Karpas-422 (cell line): ENCODE measurements around the gene POLR2I. TPM values are rescaled to one million over a fixed set of nuclear protein-coding genes. Genes with fewer than 3 reads are reported as not detected.

Experiments used
- DNase-seq: peaks from one replicate; pipeline ENCODE4 v3.0.0-alpha.2; 2015
- H2AFZ ChIP-seq: fragments of 200-600 bp; sonication (generic); 2 replicates; pipeline ENCODE4 v1.6.1; 2014; ENCODE audit warnings: antibody characterized with exemption, low read length, mixed read lengths
- H3K27ac ChIP-seq: fragments of 200-600 bp; sonication (generic); 2 replicates; pipeline ENCODE4 v1.5.1; 2014; ENCODE audit warnings: mild to moderate bottlenecking, low read length, moderate library complexity
- H3K27me3 ChIP-seq: fragments of 200-600 bp; sonication (generic); 2 replicates; pipeline ENCODE4 v1.6.1; 2014; ENCODE audit warnings: low read length, mixed read lengths
- H3K36me3 ChIP-seq: fragments of 200-600 bp; sonication (generic); 2 replicates; pipeline ENCODE4 v1.6.1; 2014; ENCODE audit warnings: low read length, mixed read lengths; ENCODE audit not compliant: insufficient read depth
- H3K4me1 ChIP-seq: fragments of 200-600 bp; sonication (generic); 2 replicates; pipeline ENCODE4 v1.6.1; 2014; ENCODE audit warnings: mild to moderate bottlenecking, low read length, mixed read lengths
- H3K4me2 ChIP-seq: fragments of 200-600 bp; sonication (generic); 2 replicates; pipeline ENCODE4 v1.6.1; 2014; ENCODE audit warnings: low read length, low read depth, mild to moderate bottlenecking; ENCODE audit not compliant: poor library complexity, severe bottlenecking
- H3K4me3 ChIP-seq: fragments of 200-600 bp; sonication (generic); 2 replicates; pipeline ENCODE4 v1.5.1; 2014; ENCODE audit warnings: mild to moderate bottlenecking, antibody characterized with exemption, low read length, mixed read lengths
- H3K79me2 ChIP-seq: fragments of 200-600 bp; sonication (generic); 2 replicates; pipeline ENCODE4 v1.6.1; 2014; ENCODE audit warnings: mild to moderate bottlenecking, low read length, mixed read lengths
- H3K9ac ChIP-seq: fragments of 200-600 bp; sonication (generic); 2 replicates; pipeline ENCODE4 v1.6.0; 2014; ENCODE audit warnings: low read length
- H3K9me2 ChIP-seq: fragments of 200-600 bp; sonication (generic), shearing (Covaris generic); replicated peaks from 2 replicates; pipeline ENCODE4 v1.6.0; 2014; ENCODE audit warnings: mild to moderate bottlenecking, low read length, moderate library complexity; ENCODE audit not compliant: insufficient read depth
- H3K9me3 ChIP-seq: fragments of 300-700, 200-600 bp; sonication (generic); 2 replicates; pipeline ENCODE4 v1.6.1; 2014; ENCODE audit warnings: low read length, mixed read lengths
- H4K20me1 ChIP-seq: fragments of 200-600 bp; sonication (generic); 2 replicates; pipeline ENCODE4 v1.6.1; 2014; ENCODE audit warnings: mild to moderate bottlenecking, antibody characterized with exemption, low read length, low read depth; ENCODE audit not compliant: insufficient read depth
- total RNA-seq: library from RNA; depleted of rRNA; stranded (reverse); fragments of >200 nt; shearing (Covaris generic); gene quantifications from 2 replicates; pipeline ENCODE4 v1.2.3, GENCODE V29; 2014; ENCODE audit warnings: low replicate concordance

Gene POLR2I
- total RNA-seq, 1 experiment from 2014 or later, result 175 TPM

DNA sequence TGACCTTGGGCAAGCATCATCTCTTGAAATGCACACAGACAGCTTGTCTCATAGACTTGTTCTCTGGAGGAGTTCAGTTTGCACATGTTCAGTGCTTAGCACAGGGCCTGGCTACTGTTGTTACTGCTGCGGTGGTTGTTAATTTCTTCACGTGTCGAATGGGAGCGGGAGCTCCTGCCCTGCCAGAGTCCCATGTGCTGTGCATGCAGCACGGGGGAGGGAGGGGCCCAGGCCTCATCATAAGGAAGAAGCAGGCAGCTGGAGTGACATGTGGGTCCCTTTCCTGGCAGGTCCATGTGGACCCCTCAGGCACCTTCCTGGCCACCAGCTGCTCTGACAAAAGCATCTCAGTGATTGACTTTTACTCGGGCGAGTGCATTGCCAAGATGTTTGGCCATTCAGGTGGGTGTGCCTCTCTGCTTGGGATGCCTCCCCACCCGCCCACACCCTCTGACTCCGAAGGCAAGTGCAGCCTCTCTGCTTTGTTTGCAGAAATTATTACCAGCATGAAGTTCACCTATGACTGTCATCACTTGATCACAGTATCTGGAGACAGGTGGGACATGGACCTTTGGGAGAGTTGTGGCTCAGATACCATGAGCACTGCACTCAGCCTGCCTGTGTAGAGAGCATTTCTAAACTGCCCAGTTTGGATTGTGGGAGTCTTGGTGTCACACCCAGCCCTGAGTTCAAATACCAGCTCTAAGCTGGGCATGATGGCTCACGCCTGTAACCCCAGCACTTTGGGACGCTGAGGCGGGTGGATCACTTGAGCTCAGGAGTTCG lies 23.6 kb downstream of the POLR2I start:
- no peaks in the 10 kb centered on the region for H3K9me3 ChIP-seq
- peaks cover 26% of the 10 kb centered on the region; the same call in 1 of the 2 replicates for H3K36me3 ChIP-seq
- no peak overlapping the region for H2AFZ ChIP-seq
- H3K79me2 ChIP-seq, result no peaks in the 10 kb centered on the region
- DNase-seq, result no peak
- no peaks in the 10 kb centered on the region for H3K9me2 ChIP-seq
- no peak overlapping the region for H3K27ac ChIP-seq
- no peak overlapping the region for H3K4me3 ChIP-seq
- no peak overlapping the region for H3K9ac ChIP-seq
- H3K27me3 ChIP-seq, result no peaks in the 10 kb centered on the region
- no peaks in the 10 kb centered on the region for H3K4me1 ChIP-seq
- no peaks in the 10 kb centered on the region for H4K20me1 ChIP-seq
- H3K4me2 ChIP-seq, result no peak overlapping the region

DNA sequence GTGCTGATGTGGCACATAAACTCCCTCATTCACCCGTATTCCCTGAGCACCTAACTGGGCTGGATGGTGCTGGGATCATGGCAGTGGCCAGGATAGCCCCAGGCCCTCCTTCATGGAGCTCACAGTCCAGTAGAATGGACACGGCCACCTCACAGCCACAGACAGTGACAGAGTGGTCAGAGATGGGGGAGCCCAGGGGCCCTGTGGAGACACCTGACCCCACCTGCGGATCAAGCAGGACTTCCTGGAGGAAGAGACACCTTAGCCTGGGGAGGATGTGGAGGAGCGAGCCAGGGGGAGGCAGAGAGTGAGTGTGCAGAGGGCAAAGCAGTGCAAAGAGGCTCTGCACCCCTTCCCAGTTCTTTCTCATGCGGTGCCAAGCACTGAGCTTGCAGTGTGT lies 24.8 kb downstream of the POLR2I start:
- Histone ChIP-seq H3K4me2 (no peak overlapping the region), H3K27me3 (no peaks in the 10 kb centered on the region), H3K9me2 (no peaks in the 10 kb centered on the region), H3K9ac (no peak overlapping the region), H2AFZ (no peak overlapping the region), H3K4me3 (no peak overlapping the region), H3K79me2 (no peaks in the 10 kb centered on the region), H3K9me3 (no peaks in the 10 kb centered on the region), H3K27ac (no peak overlapping the region), H4K20me1 (no peaks in the 10 kb centered on the region), H3K36me3 (peaks cover 22% of the 10 kb centered on the region; the same call in 1 of the 2 replicates), H3K4me1 (no peaks in the 10 kb centered on the region)
- DNase-seq, result no peak

- Histone ChIP-seq H3K4me2 (no peak overlapping the region), H3K27me3 (no peaks in the 10 kb centered on the region), H3K9ac (no peak overlapping the region), H3K4me3 (no peak overlapping the region), H3K4me1 (no peaks in the 10 kb centered on the region), H3K9me3 (no peaks in the 10 kb centered on the region), H3K27ac (no peak overlapping the region), H4K20me1 (0 out of 2 replicates have a peak, but pooled peaks cover 2% of the 10 kb centered on the region), H3K9me2 (no peaks in the 10 kb centered on the region), H2AFZ (no peak overlapping the region), H3K79me2 (no peaks in the 10 kb centered on the region), H3K36me3 (peaks cover 30% of the 10 kb centered on the region)
- no peak for DNase-seq
Measured at GRCh38 chr19:36086326-36086725, 28.3 kb downstream of the POLR2I start.

- Histone ChIP-seq H3K4me2 (no peak overlapping the region), H2AFZ (no peak overlapping the region), H3K4me3 (no peak overlapping the region), H3K9me2 (no peaks in the 10 kb centered on the region), H3K79me2 (peaks cover 7% of the 10 kb centered on the region), H3K27me3 (no peaks in the 10 kb centered on the region), H3K9me3 (no peaks in the 10 kb centered on the region), H3K27ac (no peak overlapping the region), H3K36me3 (peaks cover 39% of the 10 kb centered on the region), H3K4me1 (no peaks in the 10 kb centered on the region), H4K20me1 (0 out of 2 replicates have a peak, but pooled peaks cover 2% of the 10 kb centered on the region), H3K9ac (no peak overlapping the region)
- no peak for DNase-seq
Measured at GRCh38 chr19:36084231-36085009, 30.3 kb downstream of the POLR2I start.

GRCh38 chr19:36082916-36083315 lies 31.8 kb downstream of the POLR2I start:
- H4K20me1 ChIP-seq, result 0 out of 2 replicates have a peak, but pooled peaks cover 2% of the 10 kb centered on the region
- DNase-seq, result no peak
- H3K9me2 ChIP-seq, result no peaks in the 10 kb centered on the region
- no peak overlapping the region for H3K27ac ChIP-seq
- H2AFZ ChIP-seq, result no peak overlapping the region
- H3K4me3 ChIP-seq, result no peak overlapping the region
- H3K36me3 ChIP-seq, result peaks cover 40% of the 10 kb centered on the region
- H3K9ac ChIP-seq, result no peak overlapping the region
- peaks cover 8% of the 10 kb centered on the region for H3K79me2 ChIP-seq
- H3K4me1 ChIP-seq, result no peaks in the 10 kb centered on the region
- no peaks in the 10 kb centered on the region for H3K9me3 ChIP-seq
- no peak overlapping the region for H3K4me2 ChIP-seq
- H3K27me3 ChIP-seq, result no peaks in the 10 kb centered on the region

DNA sequence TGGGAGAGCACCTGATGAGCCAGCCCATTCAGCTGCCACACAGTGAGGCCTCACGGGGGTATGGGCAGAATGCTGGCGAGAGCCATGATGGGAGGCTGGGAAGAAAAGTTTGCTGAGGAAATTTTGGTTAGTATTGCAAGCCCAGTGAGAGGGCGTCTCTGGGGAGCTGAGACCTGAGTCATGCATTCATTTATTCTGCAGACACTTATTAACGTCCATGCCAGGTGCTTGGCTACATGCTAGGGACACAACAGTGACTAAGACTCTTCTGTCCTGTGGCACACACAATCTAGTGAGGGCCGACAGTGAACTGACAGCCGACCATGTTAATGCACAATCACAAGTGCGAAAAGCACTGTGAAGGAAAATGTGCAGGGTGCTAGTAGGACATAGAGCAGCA lies 32.8 kb downstream of the POLR2I start:
- Histone ChIP-seq H3K79me2 (peaks cover 8% of the 10 kb centered on the region), H3K9me3 (no peaks in the 10 kb centered on the region), H3K9ac (no peak overlapping the region), H3K27ac (no peak overlapping the region), H3K4me1 (no peaks in the 10 kb centered on the region), H3K36me3 (peaks cover 40% of the 10 kb centered on the region), H3K27me3 (no peaks in the 10 kb centered on the region), H2AFZ (no peak overlapping the region), H3K9me2 (no peaks in the 10 kb centered on the region), H3K4me3 (no peak overlapping the region), H3K4me2 (no peak overlapping the region), H4K20me1 (0 out of 2 replicates have a peak, but pooled peaks cover 2% of the 10 kb centered on the region)
- no peak for DNase-seq

DNA sequence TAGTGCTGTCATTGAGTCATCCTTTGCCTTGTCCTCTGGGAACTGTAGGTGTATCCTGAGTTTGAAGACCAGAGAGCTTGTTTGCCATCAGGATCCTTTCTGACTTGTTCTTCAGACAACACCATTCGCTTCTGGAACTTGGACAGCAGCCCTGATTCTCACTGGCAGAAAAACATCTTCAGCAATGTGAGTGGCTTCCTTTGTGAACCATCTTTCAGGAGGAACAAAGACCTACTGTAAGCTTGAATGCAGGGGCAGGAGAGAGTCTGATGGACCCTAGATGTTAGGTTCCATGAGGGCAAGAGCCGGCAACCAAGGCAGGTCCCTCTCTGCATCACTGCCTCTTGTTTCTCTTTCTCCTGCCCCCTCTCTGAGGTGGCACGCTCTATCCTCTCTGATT lies 33.3 kb downstream of the POLR2I start:
- Histone ChIP-seq H3K27me3 (no peaks in the 10 kb centered on the region), H3K4me3 (no peak overlapping the region), H4K20me1 (0 out of 2 replicates have a peak, but pooled peaks cover 2% of the 10 kb centered on the region), H2AFZ (no peak overlapping the region), H3K9me2 (no peaks in the 10 kb centered on the region), H3K27ac (no peak overlapping the region), H3K4me2 (no peak overlapping the region), H3K9ac (no peak overlapping the region), H3K79me2 (peaks cover 8% of the 10 kb centered on the region), H3K9me3 (no peaks in the 10 kb centered on the region), H3K36me3 (peaks cover 39% of the 10 kb centered on the region), H3K4me1 (no peaks in the 10 kb centered on the region)
- DNase-seq, result no peak

DNA sequence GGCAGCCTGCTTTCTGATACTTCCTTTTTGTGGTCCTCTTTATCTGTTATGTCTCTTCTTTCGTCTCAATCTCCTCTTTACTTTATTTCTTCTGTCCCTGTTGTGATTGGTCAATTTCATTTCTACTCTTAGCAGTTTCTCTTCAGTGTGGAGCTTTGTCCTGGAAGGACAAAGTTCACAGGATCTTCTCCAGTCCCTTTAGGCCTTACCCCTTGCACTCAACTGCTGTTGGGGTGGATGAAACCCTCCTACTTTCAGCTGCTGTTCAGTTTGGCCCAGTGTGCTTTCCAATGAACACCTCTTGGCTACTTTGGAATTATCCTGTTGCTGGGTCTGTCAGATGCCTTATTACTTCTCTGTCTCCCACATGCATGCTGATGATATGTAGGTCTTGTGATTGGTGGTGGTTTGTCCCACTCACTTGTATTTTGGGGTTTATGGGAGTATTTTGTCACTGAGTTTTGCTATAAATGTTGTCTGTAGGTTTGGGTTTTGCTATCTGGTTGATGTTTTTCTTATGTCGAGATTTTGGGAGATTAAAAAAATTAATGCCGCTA lies 35.2 kb downstream of the POLR2I start:
- Histone ChIP-seq H3K79me2 (peaks cover 8% of the 10 kb centered on the region), H3K9me3 (no peaks in the 10 kb centered on the region), H3K4me3 (no peak overlapping the region), H2AFZ (no peak overlapping the region), H3K36me3 (peaks cover 39% of the 10 kb centered on the region), H3K4me2 (no peak overlapping the region), H3K27ac (no peak overlapping the region), H3K9ac (no peak overlapping the region), H3K4me1 (no peaks in the 10 kb centered on the region), H3K9me2 (no peaks in the 10 kb centered on the region), H3K27me3 (no peaks in the 10 kb centered on the region), H4K20me1 (0 out of 2 replicates have a peak, but pooled peaks cover 2% of the 10 kb centered on the region)
- DNase-seq, result no peak
